GM13976 (cell line): Measurements from ENCODE around the gene CNN2.

Source experiments
- DNase-seq: peaks from one replicate; pipeline ENCODE4 v3.0.0; 2012; ENCODE audit warnings: low spot score
- in situ Hi-C: fragments of 300-500 bp; cut with MboI; formaldehyde crosslinking; loops from one replicate; pipeline ENCODE4 v1.12.0; 2022; ENCODE audit warnings: low sequenced_read_pairs, mixed read lengths, inconsistent platforms; ENCODE audit not compliant: unreplicated experiment
- TF ChIP-seq, protein P1 (sequence below): IDR thresholded peaks from 2 replicates; pipeline ENCODE4 v1.5.1; 2012; ENCODE audit warnings: borderline replicate concordance, mild to moderate bottlenecking; ENCODE audit not compliant: insufficient read depth; ENCODE audit errors: extremely low read depth, missing control alignments, control extremely low read depth

Gene CNN2

DNA sequence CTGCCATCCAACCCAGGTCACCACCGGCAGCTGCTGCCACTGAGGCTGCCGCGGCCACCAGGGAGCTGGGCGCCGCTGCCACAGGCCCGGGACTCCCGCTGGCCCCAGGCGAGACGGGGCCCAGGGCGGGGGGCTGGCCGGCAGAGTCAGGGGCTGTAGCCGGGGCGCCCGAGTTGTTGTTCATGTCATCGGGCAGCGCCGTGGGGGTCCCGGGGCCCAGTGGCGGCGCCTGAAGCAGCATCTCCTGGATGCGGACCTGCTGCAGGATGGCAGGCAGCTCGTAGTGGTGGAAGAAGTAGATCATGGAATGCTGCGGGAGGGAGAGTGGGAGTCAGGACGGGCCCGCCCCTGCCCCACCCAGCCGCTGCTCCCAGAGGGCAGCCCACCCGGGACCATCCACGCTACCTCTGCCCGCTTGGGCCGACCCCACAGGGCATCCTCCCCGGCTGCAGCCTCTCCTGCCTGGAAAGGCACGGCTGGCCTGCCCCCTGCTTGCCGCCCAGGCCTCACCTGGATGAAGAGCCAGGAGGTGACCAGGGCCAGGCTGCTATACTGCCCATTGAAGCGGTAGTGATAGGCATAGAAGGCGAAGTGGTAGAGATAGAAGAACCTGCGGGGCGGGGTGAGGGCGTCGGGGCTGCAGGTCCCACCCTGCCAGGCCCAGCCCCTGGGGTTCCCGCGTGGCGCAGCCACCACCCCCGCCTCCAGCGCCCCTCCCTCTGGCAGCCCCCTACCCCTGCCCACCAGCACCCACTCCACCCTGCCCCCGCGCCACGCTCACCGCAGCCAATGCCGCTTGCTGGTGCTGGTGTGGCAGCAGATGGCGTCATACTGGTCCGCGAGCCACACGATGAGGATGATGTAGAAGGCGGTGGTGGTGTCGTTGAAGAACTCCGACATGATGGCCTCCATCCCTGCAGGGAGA is 15.6 kb upstream of the CNN2 start:
- in situ Hi-C loops = no loop called here
- no peak for DNase-seq
- TF ChIP-seq, protein P1, sequence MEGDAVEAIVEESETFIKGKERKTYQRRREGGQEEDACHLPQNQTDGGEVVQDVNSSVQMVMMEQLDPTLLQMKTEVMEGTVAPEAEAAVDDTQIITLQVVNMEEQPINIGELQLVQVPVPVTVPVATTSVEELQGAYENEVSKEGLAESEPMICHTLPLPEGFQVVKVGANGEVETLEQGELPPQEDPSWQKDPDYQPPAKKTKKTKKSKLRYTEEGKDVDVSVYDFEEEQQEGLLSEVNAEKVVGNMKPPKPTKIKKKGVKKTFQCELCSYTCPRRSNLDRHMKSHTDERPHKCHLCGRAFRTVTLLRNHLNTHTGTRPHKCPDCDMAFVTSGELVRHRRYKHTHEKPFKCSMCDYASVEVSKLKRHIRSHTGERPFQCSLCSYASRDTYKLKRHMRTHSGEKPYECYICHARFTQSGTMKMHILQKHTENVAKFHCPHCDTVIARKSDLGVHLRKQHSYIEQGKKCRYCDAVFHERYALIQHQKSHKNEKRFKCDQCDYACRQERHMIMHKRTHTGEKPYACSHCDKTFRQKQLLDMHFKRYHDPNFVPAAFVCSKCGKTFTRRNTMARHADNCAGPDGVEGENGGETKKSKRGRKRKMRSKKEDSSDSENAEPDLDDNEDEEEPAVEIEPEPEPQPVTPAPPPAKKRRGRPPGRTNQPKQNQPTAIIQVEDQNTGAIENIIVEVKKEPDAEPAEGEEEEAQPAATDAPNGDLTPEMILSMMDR = no peak

DNA sequence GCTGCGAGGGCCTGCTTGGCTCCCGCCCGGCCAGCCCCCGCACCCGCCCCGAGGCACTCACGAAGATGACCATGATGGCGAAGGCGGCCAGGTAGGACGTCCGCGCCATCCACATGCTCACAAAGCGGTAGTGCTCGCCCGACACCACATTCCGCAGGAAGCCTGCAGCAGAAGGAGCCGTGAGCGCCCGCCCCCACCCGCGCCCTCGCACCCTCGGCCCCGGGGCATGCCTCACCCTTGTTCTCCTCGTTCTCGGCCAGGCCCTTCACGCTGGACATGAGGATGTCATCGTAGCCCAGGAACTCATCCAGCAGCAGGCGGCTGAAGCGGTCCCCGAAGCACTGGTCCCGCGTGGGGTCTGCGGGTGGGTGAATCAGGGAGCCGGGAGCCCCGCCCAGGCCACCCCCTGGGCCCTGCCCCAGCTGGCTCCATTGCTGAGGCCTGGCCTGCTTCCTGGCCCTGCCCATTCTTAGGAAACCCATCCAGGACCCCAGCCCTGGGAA is 14.5 kb upstream of the CNN2 start:
- TF ChIP-seq, protein P1 = no peak
- in situ Hi-C loops = no loop called here
- no peak for DNase-seq

DNA sequence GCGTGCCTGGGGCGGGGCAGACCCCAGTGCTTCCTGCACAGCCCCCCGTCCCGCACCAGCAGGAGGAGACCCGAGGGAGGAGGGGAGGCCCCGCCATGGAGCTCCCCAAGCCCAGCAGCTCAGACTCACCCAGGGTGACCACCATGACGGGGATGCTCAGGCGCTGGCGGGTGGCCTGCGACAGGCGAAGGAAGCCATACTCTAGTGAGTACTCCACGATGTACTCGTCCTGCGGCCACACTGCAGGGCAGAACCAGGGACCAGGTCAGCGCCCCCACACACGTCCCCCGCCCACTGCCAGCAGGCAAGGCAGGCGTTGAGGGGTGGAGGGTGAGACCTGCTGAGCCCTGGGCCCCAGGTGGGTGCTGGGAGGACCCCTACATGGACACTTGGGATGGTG is 14.1 kb upstream of the CNN2 start:
- in situ Hi-C loops = no loop called here
- no peak for DNase-seq
- TF ChIP-seq, protein P1 = no peak

DNA sequence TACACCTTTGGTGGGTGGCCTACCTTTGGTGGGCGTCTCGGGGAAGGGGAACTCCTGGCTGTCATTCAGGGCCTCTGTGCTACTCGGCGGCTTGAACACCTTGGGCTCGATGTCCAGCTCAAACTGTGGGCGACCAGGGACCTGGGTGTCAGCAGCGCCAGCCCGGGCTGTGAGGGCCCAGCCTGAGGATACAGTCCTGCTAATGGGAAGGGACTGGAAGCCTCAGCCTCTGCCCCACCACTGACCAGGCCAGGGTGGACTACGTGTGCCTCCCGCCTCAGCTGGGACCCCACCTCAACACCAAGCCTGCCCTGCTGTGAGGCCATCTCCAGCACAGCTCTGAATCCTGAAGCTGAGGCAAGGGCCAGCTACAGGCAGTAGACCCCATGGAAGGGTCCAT is 13.2 kb upstream of the CNN2 start:
- TF ChIP-seq, protein P1 = no peak
- DNase-seq = no peak
- in situ Hi-C loops = no loop called here

DNA sequence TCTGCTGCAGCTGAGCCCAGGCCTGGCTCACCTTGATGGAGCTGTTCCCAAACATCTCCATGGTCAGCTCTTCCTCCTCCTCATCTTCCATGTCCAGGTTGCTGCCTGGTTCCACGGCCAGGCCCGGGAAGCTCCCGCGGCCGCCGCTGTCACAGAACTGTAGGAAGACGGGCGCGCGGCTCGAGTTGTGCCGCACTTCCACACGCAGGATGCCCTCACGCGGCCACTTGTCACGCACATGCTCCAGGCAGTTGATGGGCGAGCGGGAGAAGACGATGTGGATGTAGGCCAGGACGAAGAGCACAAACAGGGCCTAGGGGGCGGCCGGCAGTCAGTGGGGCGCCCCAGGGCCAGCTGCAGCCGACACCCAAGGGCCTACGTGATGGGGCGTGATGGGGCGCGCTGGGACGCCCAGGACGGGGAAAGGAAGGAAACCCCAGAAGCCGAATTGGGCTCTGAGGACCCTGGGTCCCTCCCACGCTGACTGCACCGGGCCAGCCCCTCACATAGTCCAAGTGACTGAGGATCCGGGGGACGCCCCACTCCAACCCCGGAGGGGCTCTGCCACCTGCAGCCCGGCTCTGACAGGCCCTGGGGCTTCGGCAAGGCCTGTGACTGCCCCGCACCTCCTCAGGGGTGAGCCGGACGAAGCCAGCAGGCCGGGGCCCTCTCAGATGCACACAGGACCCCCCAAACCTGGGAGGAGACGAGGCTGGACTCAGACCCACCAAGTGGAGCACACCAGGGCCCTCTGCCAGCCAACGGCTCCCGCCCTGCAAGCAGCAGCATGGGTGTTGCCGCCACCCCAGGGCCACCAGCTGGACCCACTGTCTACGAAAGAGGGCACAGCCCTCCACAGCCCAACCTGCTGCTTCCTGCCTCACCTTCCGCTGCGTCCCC is 12.0 kb upstream of the CNN2 start:
- no peak for DNase-seq
- in situ Hi-C loops = no loop called here
- TF ChIP-seq, protein P1 = no peak

DNA sequence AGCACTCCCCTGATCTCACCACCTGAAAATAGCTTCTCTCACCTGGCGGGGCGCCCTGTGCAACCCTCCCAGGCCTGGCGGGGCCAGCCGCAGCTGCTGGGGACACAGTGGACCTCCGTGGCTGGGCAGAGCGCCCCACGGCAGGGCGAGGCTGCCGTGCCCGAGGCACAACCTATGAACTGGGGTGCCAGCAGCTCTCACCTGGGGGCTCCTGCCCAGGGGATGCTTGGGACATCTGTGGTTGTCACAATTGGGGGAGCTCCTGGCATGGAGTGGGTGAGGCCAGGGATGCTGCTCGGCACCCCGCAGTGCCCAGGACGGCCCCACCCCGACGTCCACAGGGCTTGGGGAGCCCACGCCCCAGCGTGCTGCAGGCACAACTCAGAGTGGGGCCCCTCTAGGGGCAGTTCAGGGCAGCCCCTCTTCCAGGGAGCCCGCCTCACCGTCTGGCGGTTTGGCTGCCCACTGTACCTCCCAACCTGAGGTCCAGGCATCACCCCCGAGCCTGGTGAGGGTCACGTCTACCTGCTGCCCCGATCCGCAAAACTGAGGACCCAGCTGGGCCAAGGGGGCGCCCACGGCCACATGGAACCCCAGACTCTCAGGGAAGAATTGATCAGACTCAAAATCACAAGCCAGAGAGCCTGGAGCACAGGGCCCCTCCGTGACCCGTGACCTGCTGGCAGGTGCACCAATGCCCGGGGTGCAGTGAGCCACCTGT is 11.2 kb upstream of the CNN2 start:
- TF ChIP-seq, protein P1 = no peak
- no peak for DNase-seq
- in situ Hi-C loops = no loop called here
